HEK293 (cell line): ENCODE results near the gene RPS19BP1.

Source experiments
- CTCF ChIA-PET: fragments of 350-600 bp; formaldehyde crosslinking; extraction: SDS; loops from one replicate; lab custom pipeline; 2021; ENCODE audit warnings: antibody characterized with exemption; lab: Yijun Ruan, JAX
- POLR2A ChIA-PET: fragments of 300-600 bp; formaldehyde crosslinking; extraction: SDS; loops from one replicate; lab custom pipeline; 2020; ENCODE audit warnings: antibody characterized with exemption, inconsistent platforms; lab: Yijun Ruan, JAX
- H3K27ac ChIP-seq: fragments of 200-500 bp; sonication (Bioruptor generic); 2 replicates; pipeline ENCODE4 v1.5.1; 2014; ENCODE audit warnings: low read depth, low read length, control low read depth, inconsistent platforms; ENCODE audit errors: extremely low read depth
- H3K36me3 ChIP-seq, 2 experiments: fragments of 200-500 bp in 1 of 2; sonication (Bioruptor generic) in 1 of 2; 1 replicate in 1 of 2; 2 replicates in 1 of 2; pipeline ENCODE4 v1.5.1; 2014 to 2017; ENCODE audit warnings: inconsistent platforms in 2 of 2, low read length in 2 of 2; ENCODE audit not compliant: control insufficient read depth in 2 of 2, insufficient read depth in 1 of 2
- H3K4me1 ChIP-seq: fragments of 200-500 bp; sonication (Bioruptor generic); 2 replicates; pipeline ENCODE4 v1.5.1; 2014; ENCODE audit warnings: mild to moderate bottlenecking, low read length, inconsistent platforms; ENCODE audit not compliant: control insufficient read depth, insufficient read depth
- H3K4me3 ChIP-seq: 2 replicates; pipeline ENCODE4 v1.5.1; 2011; ENCODE audit warnings: low read depth, mild to moderate bottlenecking, control low read depth, low read length, moderate library complexity
- H3K9me3 ChIP-seq: fragments of 200-500 bp; sonication (Bioruptor generic); 2 replicates; pipeline ENCODE4 v1.5.1; 2014; ENCODE audit warnings: low read depth, low read length, inconsistent platforms; ENCODE audit not compliant: control insufficient read depth, insufficient read depth
- BCL11A ChIP-seq: fragments of 450-650 bp; formaldehyde crosslinking; IDR thresholded peaks from 2 replicates; pipeline ENCODE4 v1.5.1; 2016; ENCODE audit warnings: low read depth, missing biosample characterization, missing genetic modification characterization
- BCL11B ChIP-seq: fragments of 450-650 bp; formaldehyde crosslinking; IDR thresholded peaks from 2 replicates; pipeline ENCODE4 v1.5.1; 2016; ENCODE audit warnings: low read depth, missing biosample characterization, missing genetic modification characterization
- HOXA7 ChIP-seq: sonication (generic); formaldehyde crosslinking; IDR thresholded peaks from 2 replicates; pipeline ENCODE4 v1.8.1; 2022; ENCODE audit warnings: missing genetic modification reagents, borderline replicate concordance
- KLF10 ChIP-seq: fragments of 450-650 bp; IDR thresholded peaks from 2 replicates; pipeline ENCODE4 v1.5.1; 2018; ENCODE audit warnings: missing biosample characterization, mild to moderate bottlenecking, missing genetic modification characterization
- KLF9 ChIP-seq: fragments of 450-650 bp; formaldehyde crosslinking; IDR thresholded peaks from 2 replicates; pipeline ENCODE4 v1.5.1; 2016; ENCODE audit warnings: missing biosample characterization, missing genetic modification characterization, low read depth
- MEIS1 ChIP-seq: sonication (generic); formaldehyde crosslinking; IDR thresholded peaks from 2 replicates; pipeline ENCODE4 v1.8.1; 2022; ENCODE audit warnings: missing genetic modification reagents, mild to moderate bottlenecking, borderline replicate concordance
- MYNN ChIP-seq: fragments of 450-650 bp; formaldehyde crosslinking; IDR thresholded peaks from 2 replicates; pipeline ENCODE4 v1.5.1; 2016; ENCODE audit warnings: missing biosample characterization, missing genetic modification characterization, borderline replicate concordance
- TCF7L2 ChIP-seq: IDR thresholded peaks from 2 replicates; pipeline ENCODE4 v1.6.1; 2011; ENCODE audit warnings: low read depth, mild to moderate bottlenecking, inconsistent platforms, low read length, moderate library complexity, borderline replicate concordance
- ZBTB17 ChIP-seq: fragments of 450-650 bp; formaldehyde crosslinking; IDR thresholded peaks from 2 replicates; pipeline ENCODE4 v1.5.1; 2016; ENCODE audit warnings: missing biosample characterization, missing genetic modification characterization
- ZBTB48 ChIP-seq: fragments of 450-650 bp; formaldehyde crosslinking; IDR thresholded peaks from 2 replicates; pipeline ENCODE4 v1.5.1; 2016; ENCODE audit warnings: missing biosample characterization, missing genetic modification characterization
- ZIC2 ChIP-seq: fragments of 450-650 bp; formaldehyde crosslinking; IDR thresholded peaks from 2 replicates; pipeline ENCODE4 v1.5.1; 2016; ENCODE audit warnings: missing biosample characterization, missing genetic modification characterization
- ZNF146 ChIP-seq: fragments of 450-650 bp; formaldehyde crosslinking; IDR thresholded peaks from 2 replicates; pipeline ENCODE4 v1.5.1; 2016; ENCODE audit warnings: missing biosample characterization, missing genetic modification characterization
- ZNF169 ChIP-seq: fragments of 450-650 bp; formaldehyde crosslinking; IDR thresholded peaks from 2 replicates; pipeline ENCODE4 v1.5.1; 2016; ENCODE audit warnings: missing biosample characterization, missing genetic modification characterization
- ZNF174 ChIP-seq: fragments of 450-650 bp; formaldehyde crosslinking; IDR thresholded peaks from 2 replicates; pipeline ENCODE4 v1.5.0; 2017; ENCODE audit warnings: missing biosample characterization, mild to moderate bottlenecking, missing genetic modification characterization
- ZNF423 ChIP-seq: fragments of 450-650 bp; formaldehyde crosslinking; IDR thresholded peaks from 2 replicates; pipeline ENCODE4 v1.5.1; 2016; ENCODE audit warnings: missing biosample characterization, missing genetic modification characterization
- ZNF560 ChIP-seq: fragments of 450-650 bp; formaldehyde crosslinking; IDR thresholded peaks from 2 replicates; pipeline ENCODE4 v1.5.1; 2017; ENCODE audit warnings: missing biosample characterization, missing genetic modification characterization, borderline replicate concordance
- ZNF626 ChIP-seq: fragments of 450-650 bp; sonication (Bioruptor Pico); formaldehyde crosslinking; IDR thresholded peaks from 2 replicates; pipeline ENCODE4 v1.5.1; 2018; ENCODE audit warnings: missing biosample characterization, missing genetic modification characterization, inconsistent platforms
- ZNF654 ChIP-seq: fragments of 450-650 bp; formaldehyde crosslinking; IDR thresholded peaks from 2 replicates; pipeline ENCODE4 v1.5.1; 2016; ENCODE audit warnings: low read depth, missing biosample characterization, missing genetic modification characterization
- ZNF76 ChIP-seq: fragments of 450-650 bp; formaldehyde crosslinking; IDR thresholded peaks from 2 replicates; pipeline ENCODE4; 2016; ENCODE audit warnings: low read depth, missing biosample characterization, missing genetic modification characterization, borderline replicate concordance
- ZNF830 ChIP-seq: fragments of 450-650 bp; IDR thresholded peaks from 2 replicates; pipeline ENCODE4 v1.5.0; 2018; ENCODE audit warnings: missing biosample characterization, missing genetic modification characterization, low read depth, mild to moderate bottlenecking, moderate library complexity
- ZSCAN23 ChIP-seq: fragments of 450-650 bp; formaldehyde crosslinking; IDR thresholded peaks from 2 replicates; pipeline ENCODE4 v1.5.1; 2016; ENCODE audit warnings: missing biosample characterization, missing genetic modification characterization
- TF ChIP-seq, protein P1 (sequence below): fragments of 450-650 bp; formaldehyde crosslinking; IDR thresholded peaks from 2 replicates; pipeline ENCODE4 v1.5.1; 2017; ENCODE audit warnings: missing biosample characterization, missing genetic modification characterization
- TF ChIP-seq, protein P2 (sequence below): fragments of 450-650 bp; formaldehyde crosslinking; IDR thresholded peaks from 2 replicates; pipeline ENCODE4 v1.5.1; 2016; ENCODE audit warnings: missing biosample characterization, missing genetic modification characterization
- TF ChIP-seq, protein P3 (sequence below): fragments of 450-650 bp; formaldehyde crosslinking; IDR thresholded peaks from 2 replicates; pipeline ENCODE4 v1.5.1; 2016; ENCODE audit warnings: missing biosample characterization, missing genetic modification characterization
- TF ChIP-seq, protein P4 (sequence below): fragments of 450-650 bp; formaldehyde crosslinking; IDR thresholded peaks from 2 replicates; pipeline ENCODE4 v1.5.1; 2016; ENCODE audit warnings: missing biosample characterization, missing genetic modification characterization
- TF ChIP-seq, protein P5 (sequence below): fragments of 450-650 bp; formaldehyde crosslinking; IDR thresholded peaks from 2 replicates; pipeline ENCODE4 v1.5.1; 2016; ENCODE audit warnings: missing biosample characterization, missing genetic modification characterization
- TF ChIP-seq, protein P6 (sequence below): fragments of 450-650 bp; formaldehyde crosslinking; IDR thresholded peaks from 2 replicates; pipeline ENCODE4 v1.5.1; 2016; ENCODE audit warnings: missing biosample characterization, missing genetic modification characterization

Gene RPS19BP1

DNA sequence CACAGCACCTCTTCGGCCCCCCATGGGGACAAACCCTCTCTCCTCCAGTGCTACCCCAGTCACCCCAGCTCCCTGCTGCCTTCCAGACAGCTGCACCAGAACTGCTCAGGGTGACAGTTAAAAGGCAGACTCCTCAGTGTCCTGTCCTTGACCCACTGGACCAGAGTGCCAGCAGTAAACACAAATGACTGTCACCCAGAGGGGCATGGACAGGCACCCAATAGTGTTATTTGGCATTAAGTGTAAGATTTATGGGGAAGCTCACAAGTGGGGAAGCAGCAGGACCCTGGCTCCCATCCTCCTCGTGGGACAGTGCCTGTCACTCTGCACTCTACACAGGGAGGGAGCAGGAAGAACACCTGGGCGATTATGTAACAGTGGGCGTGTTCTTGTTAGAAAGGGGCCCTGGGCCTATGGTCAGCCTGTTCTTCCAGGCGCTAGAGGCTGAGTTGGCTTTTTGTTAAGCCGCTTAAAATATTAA is 5.0 kb downstream of the RPS19BP1 start:
- Histone ChIP-seq H3K36me3 (peaks cover 11 to 77% of the 10 kb centered on the region in 2 experiments; a peak in 2 of 3 replicates), H3K9me3 (no peaks in the 10 kb centered on the region), H3K4me3 (no peak overlapping the region), H3K4me1 (peaks cover 14% of the 10 kb centered on the region), H3K27ac (no peak overlapping the region)
- ChIA-PET POLR2A (interaction anchor here (0.6 to 6.1 kb wide), 5 partner anchors 10 to 210 kb away, joined by 3 to 85 read pairs (median 4); partner anchors contain the start of genes MIEF1 and RPL3), CTCF (interaction anchor here (1.0 to 13.7 kb wide), 5 partner anchors 12 to 513 kb away, joined by 3 to 380 read pairs (median 19); partner anchors contain the start of gene APOBEC3C)
- TF ChIP-seq KLF10 (tag by site-specific recombination) (peak; percentile 69; the same call in 1 of the 2 replicates), BCL11B (0 out of 2 replicates have a peak, but pooled peaks have one; percentile 19), KLF9 (tag by site-specific recombination) (peak; percentile 57), MYNN (no peak), ZIC2 (tag by site-specific recombination) (peak; percentile 67), ZNF830 (tag by site-specific recombination) (no peak), ZBTB17 (tag by site-specific recombination) (peak; percentile 70), HOXA7 (CRISPR knock-in tag) (no peak), BCL11A (tag by site-specific recombination) (no peak)
- TF ChIP-seq, protein P1, sequence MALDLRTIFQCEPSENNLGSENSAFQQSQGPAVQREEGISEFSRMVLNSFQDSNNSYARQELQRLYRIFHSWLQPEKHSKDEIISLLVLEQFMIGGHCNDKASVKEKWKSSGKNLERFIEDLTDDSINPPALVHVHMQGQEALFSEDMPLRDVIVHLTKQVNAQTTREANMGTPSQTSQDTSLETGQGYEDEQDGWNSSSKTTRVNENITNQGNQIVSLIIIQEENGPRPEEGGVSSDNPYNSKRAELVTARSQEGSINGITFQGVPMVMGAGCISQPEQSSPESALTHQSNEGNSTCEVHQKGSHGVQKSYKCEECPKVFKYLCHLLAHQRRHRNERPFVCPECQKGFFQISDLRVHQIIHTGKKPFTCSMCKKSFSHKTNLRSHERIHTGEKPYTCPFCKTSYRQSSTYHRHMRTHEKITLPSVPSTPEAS: no peak
- TF ChIP-seq, protein P2, sequence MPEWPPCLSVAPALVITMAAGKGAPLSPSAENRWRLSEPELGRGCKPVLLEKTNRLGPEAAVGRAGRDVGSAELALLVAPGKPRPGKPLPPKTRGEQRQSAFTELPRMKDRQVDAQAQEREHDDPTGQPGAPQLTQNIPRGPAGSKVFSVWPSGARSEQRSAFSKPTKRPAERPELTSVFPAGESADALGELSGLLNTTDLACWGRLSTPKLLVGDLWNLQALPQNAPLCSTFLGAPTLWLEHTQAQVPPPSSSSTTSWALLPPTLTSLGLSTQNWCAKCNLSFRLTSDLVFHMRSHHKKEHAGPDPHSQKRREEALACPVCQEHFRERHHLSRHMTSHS (tag by site-specific recombination): no peak

DNA sequence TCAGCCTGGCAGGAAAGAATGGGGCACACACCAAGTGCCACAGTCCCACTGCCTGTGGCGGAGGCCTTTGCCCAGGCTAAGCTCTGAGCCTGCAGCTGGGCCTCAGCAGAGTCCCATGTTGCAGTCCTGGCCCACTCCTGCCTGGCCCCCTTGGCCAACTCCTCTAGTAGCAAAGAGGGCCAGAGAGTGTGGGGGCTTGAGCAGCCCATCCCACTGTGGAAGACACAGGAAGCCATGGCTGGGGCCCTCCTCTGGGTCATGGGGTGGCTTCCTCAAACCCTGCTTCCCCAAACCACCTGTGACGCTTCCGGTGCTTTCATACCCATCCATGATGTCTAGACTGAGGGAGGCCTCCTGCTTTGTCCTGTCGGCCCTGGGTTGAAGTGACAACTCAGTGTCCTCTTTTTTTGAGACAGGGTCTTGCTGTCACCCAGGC is 5.8 kb downstream of the RPS19BP1 start:
- CTCF ChIA-PET: interaction anchor here (0.6 to 13.7 kb wide), 6 partner anchors 11 to 547 kb away, joined by 3 to 380 read pairs (median 12); no protein-coding TSS in a partner anchor
- TF ChIP-seq ZNF654 (tag by site-specific recombination): no peak
- TF ChIP-seq ZNF423: no peak
- no peak for TF ChIP-seq ZNF174
- TF ChIP-seq ZNF626 (tag by site-specific recombination): no peak
- no peak for TF ChIP-seq TCF7L2
- TF ChIP-seq, protein P2 (tag by site-specific recombination): no peak
- TF ChIP-seq KLF9 (tag by site-specific recombination): no peak
- no peak for TF ChIP-seq ZNF169 (tag by site-specific recombination)
- TF ChIP-seq, protein P3, sequence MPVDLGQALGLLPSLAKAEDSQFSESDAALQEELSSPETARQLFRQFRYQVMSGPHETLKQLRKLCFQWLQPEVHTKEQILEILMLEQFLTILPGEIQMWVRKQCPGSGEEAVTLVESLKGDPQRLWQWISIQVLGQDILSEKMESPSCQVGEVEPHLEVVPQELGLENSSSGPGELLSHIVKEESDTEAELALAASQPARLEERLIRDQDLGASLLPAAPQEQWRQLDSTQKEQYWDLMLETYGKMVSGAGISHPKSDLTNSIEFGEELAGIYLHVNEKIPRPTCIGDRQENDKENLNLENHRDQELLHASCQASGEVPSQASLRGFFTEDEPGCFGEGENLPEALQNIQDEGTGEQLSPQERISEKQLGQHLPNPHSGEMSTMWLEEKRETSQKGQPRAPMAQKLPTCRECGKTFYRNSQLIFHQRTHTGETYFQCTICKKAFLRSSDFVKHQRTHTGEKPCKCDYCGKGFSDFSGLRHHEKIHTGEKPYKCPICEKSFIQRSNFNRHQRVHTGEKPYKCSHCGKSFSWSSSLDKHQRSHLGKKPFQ (tag by site-specific recombination): no peak
- TF ChIP-seq ZNF146: no peak
- TF ChIP-seq, protein P4, sequence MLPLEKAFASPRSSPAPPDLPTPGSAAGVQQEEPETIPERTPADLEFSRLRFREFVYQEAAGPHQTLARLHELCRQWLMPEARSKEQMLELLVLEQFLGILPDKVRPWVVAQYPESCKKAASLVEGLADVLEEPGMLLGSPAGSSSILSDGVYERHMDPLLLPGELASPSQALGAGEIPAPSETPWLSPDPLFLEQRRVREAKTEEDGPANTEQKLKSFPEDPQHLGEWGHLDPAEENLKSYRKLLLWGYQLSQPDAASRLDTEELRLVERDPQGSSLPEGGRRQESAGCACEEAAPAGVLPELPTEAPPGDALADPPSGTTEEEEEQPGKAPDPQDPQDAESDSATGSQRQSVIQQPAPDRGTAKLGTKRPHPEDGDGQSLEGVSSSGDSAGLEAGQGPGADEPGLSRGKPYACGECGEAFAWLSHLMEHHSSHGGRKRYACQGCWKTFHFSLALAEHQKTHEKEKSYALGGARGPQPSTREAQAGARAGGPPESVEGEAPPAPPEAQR (tag by site-specific recombination): no peak
- TF ChIP-seq ZBTB48 (tag by site-specific recombination): no peak
- TF ChIP-seq, protein P5, sequence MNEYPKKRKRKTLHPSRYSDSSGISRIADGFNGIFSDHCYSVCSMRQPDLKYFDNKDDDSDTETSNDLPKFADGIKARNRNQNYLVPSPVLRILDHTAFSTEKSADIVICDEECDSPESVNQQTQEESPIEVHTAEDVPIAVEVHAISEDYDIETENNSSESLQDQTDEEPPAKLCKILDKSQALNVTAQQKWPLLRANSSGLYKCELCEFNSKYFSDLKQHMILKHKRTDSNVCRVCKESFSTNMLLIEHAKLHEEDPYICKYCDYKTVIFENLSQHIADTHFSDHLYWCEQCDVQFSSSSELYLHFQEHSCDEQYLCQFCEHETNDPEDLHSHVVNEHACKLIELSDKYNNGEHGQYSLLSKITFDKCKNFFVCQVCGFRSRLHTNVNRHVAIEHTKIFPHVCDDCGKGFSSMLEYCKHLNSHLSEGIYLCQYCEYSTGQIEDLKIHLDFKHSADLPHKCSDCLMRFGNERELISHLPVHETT (tag by site-specific recombination): no peak
- TF ChIP-seq ZNF76 (tag by site-specific recombination): no peak
- TF ChIP-seq ZNF560 (tag by site-specific recombination): no peak
- no peak for TF ChIP-seq MEIS1 (CRISPR knock-in tag)
- TF ChIP-seq, protein P6, sequence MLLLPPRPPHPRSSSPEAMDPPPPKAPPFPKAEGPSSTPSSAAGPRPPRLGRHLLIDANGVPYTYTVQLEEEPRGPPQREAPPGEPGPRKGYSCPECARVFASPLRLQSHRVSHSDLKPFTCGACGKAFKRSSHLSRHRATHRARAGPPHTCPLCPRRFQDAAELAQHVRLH: no peak
- TF ChIP-seq ZSCAN23 (tag by site-specific recombination): no peak

More for the DNA sequence above, 5.8 kb downstream of the RPS19BP1 start:
- Histone ChIP-seq H3K36me3 (peaks cover 11 to 85% of the 10 kb centered on the region in 2 experiments; a peak in 2 of 3 replicates), H3K27ac (peak overlapping the region; percentile 36), H3K9me3 (no peaks in the 10 kb centered on the region), H3K4me3 (no peak overlapping the region), H3K4me1 (peaks cover 14% of the 10 kb centered on the region)
- POLR2A ChIA-PET: interaction anchor here (0.7 to 6.1 kb wide), 7 partner anchors 9 to 209 kb away, joined by 3 to 85 read pairs (median 4); partner anchors contain the start of genes MIEF1, RPL3 and TAB1
